Measurements from ENCODE around the gene FIGN.

GRCh38 chr2:163574309-163574708 is 161.5 kb downstream of the FIGN start:
- TF ChIP-seq CTCF (IDR thresholded peaks at IDR 0.05; ENCODE audit: poor library complexity, severe bottlenecking) (no peak), EZH2 (IDR thresholded peaks at IDR 0.05; ENCODE audit: borderline replicate concordance, insufficient read depth, low read length, poor library complexity, severe bottlenecking) (no peak)
